HuH-7.5 (cell line): ENCODE data around the gene UGT2A1.

ENCODE experiments used
- DNase-seq: peaks from one replicate; pipeline ENCODE4 v3.0.0; 2011; ENCODE audit warnings: low spot score

The UGT2A1 gene

GRCh38 chr4:69589884-69590283 lies 63.2 kb downstream of the UGT2A1 start:
- DNase-seq = no peak

DNA sequence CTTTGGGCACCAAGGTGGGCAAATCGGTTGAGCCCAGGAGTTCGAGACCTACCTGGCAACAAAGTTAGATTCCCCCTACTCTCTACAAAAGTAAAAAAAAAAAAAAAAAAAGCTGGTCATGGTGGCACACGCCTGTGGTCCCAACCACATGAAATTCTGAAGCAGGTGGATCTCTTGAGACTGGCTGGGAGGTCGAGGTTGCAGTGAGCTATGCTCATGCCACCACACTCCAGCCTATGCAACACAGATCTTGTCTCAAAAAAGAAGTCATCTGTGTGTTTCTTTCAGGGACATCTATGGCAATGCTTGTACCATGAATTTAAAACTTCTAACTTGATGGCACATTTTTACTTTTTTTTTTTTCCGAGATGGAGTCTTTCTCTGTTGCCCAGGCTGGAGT lies 68.9 kb downstream of the UGT2A1 start:
- DNase-seq = no peak

DNA sequence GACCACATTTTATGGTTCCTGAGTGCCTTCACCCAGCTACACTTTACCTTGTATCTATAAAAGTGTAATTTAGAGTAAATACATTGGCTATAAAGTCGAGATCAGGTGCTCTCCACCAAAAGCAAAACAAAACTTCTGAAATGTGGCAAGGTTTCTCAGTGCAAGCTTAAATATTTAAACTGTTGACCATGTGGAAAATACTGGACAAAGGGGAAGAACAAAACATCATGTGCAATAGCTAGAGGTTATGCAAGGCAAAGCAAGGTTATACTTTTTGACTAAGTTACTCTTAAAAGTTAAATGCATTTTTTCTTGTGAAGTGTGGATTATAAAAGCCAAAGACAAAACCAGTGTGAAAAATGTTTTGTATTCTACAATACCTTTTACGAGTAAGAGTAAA lies 69.5 kb downstream of the UGT2A1 start:
- no peak for DNase-seq

GRCh38 chr4:69577245-69577644 lies 75.8 kb downstream of the UGT2A1 start:
- DNase-seq = no peak

DNA sequence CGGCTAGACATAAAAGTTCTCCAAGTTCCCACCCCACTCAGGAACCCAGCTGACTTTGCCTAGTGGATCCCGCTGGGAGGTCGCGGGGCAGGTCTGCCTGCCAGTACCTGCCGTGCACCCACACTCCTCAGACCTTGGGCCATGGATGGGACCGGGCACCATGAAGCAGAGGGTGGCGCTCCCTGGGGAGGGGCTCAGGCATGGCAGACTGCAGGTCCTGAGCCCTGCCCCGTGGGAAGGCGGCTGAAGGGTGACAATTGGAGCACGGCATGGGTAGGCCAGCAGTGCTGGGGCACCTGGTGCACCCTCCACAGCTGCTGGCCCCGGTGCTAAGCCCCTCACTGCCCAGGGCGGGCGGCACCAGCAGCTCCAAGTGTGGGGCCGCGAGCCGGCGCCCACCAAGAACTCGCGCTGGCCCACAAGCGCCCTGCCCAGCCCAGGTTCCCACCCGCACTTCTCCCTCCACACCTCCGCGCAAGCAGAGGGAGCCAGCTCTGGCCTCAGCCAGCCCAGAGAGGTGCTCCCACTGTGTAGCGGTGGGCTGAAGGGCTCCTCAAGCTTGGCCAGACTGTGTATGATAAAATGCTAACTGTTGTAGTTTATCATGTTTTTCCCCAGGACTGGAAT lies 76.7 kb downstream of the UGT2A1 start:
- DNase-seq = no peak

GRCh38 chr4:69568787-69569186 lies 84.3 kb downstream of the UGT2A1 start:
- no peak for DNase-seq

GRCh38 chr4:69563424-69563823 lies 89.6 kb downstream of the UGT2A1 start:
- DNase-seq = no peak

DNA sequence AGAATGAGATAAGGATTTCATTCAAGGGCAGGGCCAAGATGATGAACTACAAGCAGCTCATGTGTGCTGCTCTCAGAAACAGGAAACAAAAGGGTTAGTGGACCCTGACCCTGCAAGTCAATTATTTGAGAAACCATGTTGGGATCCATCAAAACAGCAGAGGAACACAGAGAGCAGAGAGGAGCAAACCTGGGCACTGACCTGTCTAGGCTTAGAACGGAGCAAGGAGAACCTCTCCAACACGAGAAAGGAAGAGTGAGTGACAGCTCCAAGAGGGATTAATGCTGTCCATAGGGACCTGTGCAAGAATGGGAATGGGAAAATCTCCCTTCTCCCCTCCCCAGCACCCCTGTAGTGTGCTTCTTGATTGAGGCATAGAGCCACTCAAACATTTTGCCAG lies 103.4 kb downstream of the UGT2A1 start:
- no peak for DNase-seq

DNA sequence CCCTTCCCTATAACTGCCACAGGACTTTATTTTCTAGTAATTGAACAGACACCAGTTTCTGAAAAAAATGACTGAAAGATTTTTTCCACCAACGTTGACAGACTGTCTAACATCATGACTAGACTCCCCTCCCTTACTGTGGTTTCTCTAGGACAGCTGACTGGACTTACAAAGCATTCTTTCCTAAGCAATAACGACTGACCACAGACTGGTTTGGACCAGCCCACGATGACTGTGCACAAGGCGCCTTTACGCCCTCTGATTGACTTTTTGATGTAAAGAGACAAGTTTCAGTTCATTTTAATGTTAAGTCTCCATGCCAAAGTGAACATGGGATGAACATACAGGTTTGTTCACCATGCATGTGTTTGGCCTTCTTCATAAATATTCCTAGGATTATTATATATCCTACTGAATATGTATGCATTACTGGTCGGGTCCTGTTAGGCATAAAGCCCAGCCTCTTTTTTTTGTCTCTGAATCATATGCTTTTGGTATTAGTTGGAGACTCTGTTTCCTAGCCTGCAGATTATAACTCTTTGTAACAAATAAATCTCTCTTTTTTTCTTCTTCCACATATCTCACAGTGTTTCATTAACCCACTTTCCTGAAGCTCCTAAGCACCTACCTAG lies 106.8 kb downstream of the UGT2A1 start:
- no peak for DNase-seq
